NCI-H1436 (cell line): ENCODE data around the gene ZNF217.
"Not testable (repeated sequence)": the region's sequence is repeated elsewhere in the genome, so short reads cannot be mapped to it uniquely, and the experiment has no call there.

Experiments
- DNase-seq: peaks from one replicate; lab custom pipeline; 2025; lab: John Stamatoyannopoulos, UW

The ZNF217 gene

DNA sequence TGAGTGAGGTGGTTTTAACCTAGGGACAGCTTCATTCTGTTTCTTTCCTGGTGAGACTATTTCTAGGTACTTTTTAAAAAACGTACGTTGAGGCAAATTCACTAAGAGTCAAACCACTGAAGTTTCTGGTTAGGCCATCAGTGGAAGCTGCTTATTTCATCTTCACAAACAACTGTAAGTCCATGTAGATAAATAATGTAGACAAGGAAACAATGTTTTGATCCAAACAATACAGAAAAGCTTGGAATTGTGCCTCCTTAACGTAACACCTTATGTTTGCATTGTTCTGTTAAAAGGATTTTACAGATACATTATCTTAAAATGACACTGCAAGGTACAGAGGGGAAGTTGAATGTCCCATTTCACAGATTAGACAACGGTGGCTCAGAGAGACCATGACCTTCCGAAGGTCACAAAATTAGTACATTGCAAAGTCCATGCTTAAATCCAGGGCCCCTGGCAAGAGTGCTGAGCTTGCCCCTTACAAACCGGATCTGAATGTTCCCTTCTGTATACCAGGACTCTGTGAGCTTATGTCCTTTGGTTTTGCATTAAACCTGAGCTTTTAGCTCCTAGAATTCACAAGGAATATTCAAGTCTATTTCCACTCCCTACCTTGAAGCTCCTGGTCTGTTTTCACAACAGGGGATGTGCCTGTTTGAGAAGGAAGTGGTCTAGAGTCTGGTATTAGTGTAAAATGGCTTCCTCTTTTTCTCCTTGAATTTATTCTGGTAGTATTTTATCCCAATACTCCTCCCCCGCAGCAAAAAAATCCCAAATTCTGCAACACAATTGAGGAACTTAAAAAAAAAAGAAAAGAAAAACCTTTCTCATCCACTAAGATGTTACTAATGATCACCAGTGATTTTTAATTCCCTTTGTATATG, 28.9 kb upstream of the ZNF217 start:
- no peak for DNase-seq

DNA sequence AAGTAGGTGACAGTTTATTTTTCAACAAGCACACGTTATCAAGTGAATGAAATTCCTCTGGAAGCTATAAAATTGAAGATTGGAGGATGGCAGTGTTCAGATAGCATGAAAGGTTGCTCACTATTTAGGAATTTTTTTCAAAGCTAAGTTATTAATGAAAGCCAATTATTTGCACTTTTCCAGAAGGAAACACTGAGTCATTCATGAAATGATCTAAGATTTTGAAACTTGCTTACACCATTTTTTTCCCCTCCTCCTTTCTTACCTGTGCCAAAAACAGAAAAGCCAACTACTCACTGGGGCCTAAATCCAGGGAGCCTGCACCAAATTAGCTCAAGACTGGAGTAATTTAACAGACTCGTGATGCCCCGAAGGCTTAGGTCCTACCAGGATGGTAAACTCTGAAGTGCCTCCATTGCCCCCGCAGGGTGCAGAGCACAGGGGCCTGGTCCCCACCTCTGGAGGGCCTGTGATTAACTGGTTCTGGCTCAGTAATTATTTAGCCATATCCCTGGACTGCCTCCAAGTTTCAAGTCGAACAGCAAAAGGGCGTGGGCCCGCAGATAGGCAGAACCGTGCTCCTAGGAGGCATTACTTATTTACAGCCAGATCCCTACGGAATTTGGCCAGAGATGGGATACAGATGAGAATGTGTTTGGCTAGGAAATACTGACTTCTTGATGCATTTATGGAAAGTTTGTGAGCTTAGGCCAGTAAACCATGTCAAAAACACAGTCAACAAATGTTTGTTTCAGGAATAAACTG, 28.0 kb upstream of the ZNF217 start:
- DNase-seq = no peak

DNA sequence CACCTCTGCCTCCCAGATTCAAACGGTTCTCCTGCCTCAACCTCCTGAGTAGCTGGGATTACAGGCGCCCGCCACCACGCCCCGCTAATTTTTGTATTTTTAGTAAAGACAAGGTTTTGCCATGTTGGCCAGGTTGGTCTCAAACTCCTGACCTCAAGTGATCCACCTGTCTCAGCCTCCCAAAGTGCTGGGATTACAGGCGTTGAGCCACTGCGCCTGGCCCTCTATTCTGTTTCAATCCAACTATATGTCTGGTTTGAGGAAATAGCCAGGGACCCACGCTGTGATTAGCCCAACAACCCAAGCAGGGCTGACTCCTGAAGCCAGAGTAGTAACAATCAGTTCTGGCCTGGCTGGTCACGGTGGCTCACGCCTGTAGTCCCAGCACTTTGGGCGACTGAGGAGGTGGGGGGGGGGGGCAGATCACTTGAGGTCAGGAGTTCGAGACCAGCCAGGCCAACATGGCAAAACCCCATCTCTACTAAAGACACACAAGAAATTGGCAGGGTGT, 24.9 kb upstream of the ZNF217 start:
- not testable (repeated sequence) for DNase-seq

GRCh38 chr20:53617791-53618489, 24.3 kb upstream of the ZNF217 start:
- DNase-seq = no peak

GRCh38 chr20:53616489-53616888, 22.9 kb upstream of the ZNF217 start:
- not testable (repeated sequence) for DNase-seq

GRCh38 chr20:53613748-53614147, 20.1 kb upstream of the ZNF217 start:
- no peak for DNase-seq

- DNase-seq = not testable (repeated sequence)
Measured at GRCh38 chr20:53612289-53612688, 18.6 kb upstream of the ZNF217 start.

- DNase-seq = no peak
Measured at GRCh38 chr20:53611449-53611894, 17.8 kb upstream of the ZNF217 start.

DNA sequence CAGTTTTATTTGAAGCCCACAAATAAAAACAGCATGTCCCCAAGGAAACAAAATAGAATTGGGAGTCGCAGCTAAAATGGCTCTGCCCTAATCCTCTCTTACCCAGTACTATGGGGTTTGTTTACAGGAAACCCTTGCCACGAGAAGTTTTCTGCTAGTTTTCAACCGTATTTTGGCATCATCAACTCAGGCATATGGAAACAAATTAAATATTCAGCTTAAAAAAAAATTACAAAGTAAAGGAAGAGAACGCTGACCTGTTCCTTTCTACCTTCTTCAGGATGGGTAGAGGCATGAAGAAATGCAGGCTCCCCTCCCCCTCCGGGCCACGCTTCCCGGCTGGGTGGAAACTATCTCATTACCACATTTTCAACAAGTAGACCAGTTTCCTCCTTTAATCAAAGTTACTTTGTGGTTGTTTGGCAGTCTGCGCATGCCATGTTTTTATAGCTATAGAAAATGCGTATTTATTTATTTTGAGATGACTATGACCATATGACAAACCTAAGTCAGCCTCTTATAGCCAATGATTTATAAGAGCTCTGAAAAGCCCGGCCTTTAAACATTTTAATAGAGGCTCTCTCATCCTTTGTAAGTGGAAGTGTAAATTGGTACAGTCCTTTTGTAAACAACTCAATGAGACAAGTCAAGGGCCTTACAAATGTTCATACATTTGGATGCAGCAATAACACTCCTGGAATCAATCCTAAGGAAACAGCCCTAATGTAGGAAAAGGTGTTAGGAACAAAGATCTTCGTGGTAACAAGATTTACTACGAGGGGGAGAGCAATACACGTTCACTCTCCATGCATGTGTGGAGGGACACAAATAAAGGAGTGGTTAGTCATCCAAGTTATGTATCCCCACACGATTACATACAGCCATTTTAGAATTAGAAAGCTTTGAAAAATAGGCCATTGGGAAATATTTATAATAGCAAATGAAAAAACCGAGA, 16.1 kb upstream of the ZNF217 start:
- DNase-seq = peak; percentile 44

GRCh38 chr20:53608456-53609452, 15.1 kb upstream of the ZNF217 start:
- no peak for DNase-seq

GRCh38 chr20:53608071-53608455, 14.4 kb upstream of the ZNF217 start:
- DNase-seq = no peak

- DNase-seq = no peak
Measured at GRCh38 chr20:53606364-53606985, 12.8 kb upstream of the ZNF217 start.

DNA sequence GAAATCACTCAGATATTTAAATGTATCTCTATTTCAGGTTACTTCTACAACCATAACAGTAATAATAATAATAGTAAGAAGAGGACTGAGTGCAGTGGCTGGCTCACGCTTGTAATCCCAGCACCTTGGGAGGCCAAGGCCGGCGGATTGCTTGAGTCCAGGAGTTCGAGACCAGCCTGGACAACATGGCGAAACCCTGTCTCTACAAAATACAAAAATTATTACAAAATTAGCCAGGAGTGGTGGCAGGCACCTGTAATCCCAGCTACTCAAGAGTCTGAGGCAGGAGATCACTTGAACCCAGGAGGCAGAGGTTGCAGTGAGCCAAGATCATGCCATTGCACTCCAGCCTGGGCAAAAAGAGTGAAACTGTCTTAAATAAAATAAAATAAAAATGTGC, 11.8 kb upstream of the ZNF217 start:
- DNase-seq = not testable (repeated sequence)

GRCh38 chr20:53604846-53605245, 11.2 kb upstream of the ZNF217 start:
- not testable (repeated sequence) for DNase-seq

GRCh38 chr20:53602661-53603060, 9.0 kb upstream of the ZNF217 start:
- no peak for DNase-seq

- no peak for DNase-seq
Measured at GRCh38 chr20:53599910-53600632, 6.4 kb upstream of the ZNF217 start.

DNA sequence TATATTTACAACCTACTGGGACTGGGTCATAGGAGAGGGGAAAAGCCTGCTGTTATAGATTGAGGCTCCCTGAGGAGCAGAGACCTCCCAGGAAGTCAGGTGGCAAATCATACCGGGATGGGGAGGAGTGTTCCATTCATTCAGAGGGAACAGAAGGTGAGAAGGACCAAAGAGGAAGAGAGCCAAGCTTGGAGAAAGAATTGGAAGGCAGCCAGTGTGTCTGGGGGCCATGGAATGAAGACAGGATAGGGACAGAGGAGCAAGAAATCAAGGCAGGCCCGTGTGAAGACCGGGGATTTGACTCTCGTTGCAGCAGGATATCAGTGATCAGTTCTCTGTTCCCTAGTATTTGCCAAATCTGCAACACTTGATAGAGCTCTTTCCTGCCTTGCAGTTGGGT, 5.7 kb upstream of the ZNF217 start:
- DNase-seq = no peak

DNA sequence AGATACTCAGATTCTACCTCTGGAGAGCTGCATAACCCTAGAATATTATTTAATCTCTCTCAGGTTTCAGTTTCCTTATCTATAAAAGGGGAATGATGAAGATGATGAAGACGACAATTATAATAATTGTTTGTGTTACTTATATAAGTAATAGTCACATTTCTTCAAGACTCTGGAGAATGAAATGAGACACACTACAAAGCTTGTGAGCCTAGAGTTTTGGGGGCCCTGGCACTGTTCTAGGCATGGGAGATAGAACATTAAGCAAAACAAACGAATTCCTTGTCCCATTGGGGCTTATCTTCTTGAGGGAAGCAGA, 5.4 kb upstream of the ZNF217 start:
- DNase-seq = no peak
